Astrocyte (in vitro differentiated cells and primary cell): Measurements from ENCODE around the gene ABCA12. TPM values are rescaled to one million over a fixed set of nuclear protein-coding genes. Genes with fewer than 3 reads are reported as not detected.

Experiments used
- DNase-seq: peaks from one replicate; pipeline ENCODE4 v3.0.0-alpha.2; 2010; ENCODE audit warnings: low read depth
- FAIRE-seq: peaks from 2 replicates; lab custom pipeline; 2011; peaks lifted over from hg19 to GRCh38; lab: Jason Lieb, UNC
- H2AFZ ChIP-seq: 2 replicates; pipeline ENCODE4 v1.6.0; 2012; ENCODE audit warnings: low read depth, low read length, inconsistent platforms
- H3K27ac ChIP-seq: 2 replicates; pipeline ENCODE4 v1.5.1; 2011; ENCODE audit warnings: low read depth, low read length, inconsistent platforms
- H3K27me3 ChIP-seq: 2 replicates; pipeline ENCODE4 v1.6.0; 2011; ENCODE audit warnings: low read length, inconsistent platforms; ENCODE audit not compliant: insufficient read depth
- H3K36me3 ChIP-seq: 2 replicates; pipeline ENCODE4 v1.5.1; 2011; ENCODE audit warnings: low read length, inconsistent platforms; ENCODE audit not compliant: insufficient read depth
- H3K4me1 ChIP-seq: 2 replicates; pipeline ENCODE4 v1.5.1; 2011; ENCODE audit warnings: low read length, inconsistent platforms; ENCODE audit not compliant: insufficient read depth
- H3K4me2 ChIP-seq: 2 replicates; pipeline ENCODE4 v1.6.0; 2012; ENCODE audit warnings: low read length, inconsistent platforms
- H3K4me3 ChIP-seq: 2 replicates; pipeline ENCODE4 v1.5.1; 2011; ENCODE audit warnings: low read depth, mild to moderate bottlenecking, low read length, inconsistent platforms; ENCODE audit not compliant: insufficient read depth
- H3K79me2 ChIP-seq: 2 replicates; pipeline ENCODE4 v1.6.0; 2012; ENCODE audit warnings: mild to moderate bottlenecking, low read length, inconsistent platforms; ENCODE audit not compliant: insufficient read depth
- H3K9ac ChIP-seq: 2 replicates; pipeline ENCODE4 v1.6.0; 2012; ENCODE audit warnings: mild to moderate bottlenecking, low read length, inconsistent platforms
- H3K9me3 ChIP-seq: 2 replicates; pipeline ENCODE4 v1.5.1; 2012; ENCODE audit warnings: low read depth, mild to moderate bottlenecking, low read length, inconsistent platforms; ENCODE audit not compliant: insufficient read depth
- H4K20me1 ChIP-seq: 2 replicates; pipeline ENCODE4 v1.6.0; 2012; ENCODE audit warnings: low read length, inconsistent platforms; ENCODE audit not compliant: insufficient read depth
- H3K27ac Mint-ChIP-seq: one replicate; pipeline ENCODE4 v1.8.0; 2021; ENCODE audit warnings: mild to moderate bottlenecking, mixed read lengths; ENCODE audit not compliant: unreplicated experiment
- H3K27me3 Mint-ChIP-seq: one replicate; pipeline ENCODE4 v1.8.0; 2021; ENCODE audit warnings: low read depth, mixed read lengths; ENCODE audit not compliant: unreplicated experiment
- H3K36me3 Mint-ChIP-seq: one replicate; pipeline ENCODE4 v1.8.0; 2021; ENCODE audit warnings: low read depth, mixed read lengths; ENCODE audit not compliant: unreplicated experiment
- H3K4me1 Mint-ChIP-seq: one replicate; pipeline ENCODE4 v1.8.0; 2021; ENCODE audit warnings: low read depth, mixed read lengths; ENCODE audit not compliant: unreplicated experiment
- H3K4me3 Mint-ChIP-seq: one replicate; pipeline ENCODE4 v1.8.0; 2021; ENCODE audit warnings: mild to moderate bottlenecking, moderate library complexity, mixed read lengths; ENCODE audit not compliant: unreplicated experiment
- H3K9me3 Mint-ChIP-seq: one replicate; pipeline ENCODE4 v1.8.0; 2021; ENCODE audit warnings: mild to moderate bottlenecking, mixed read lengths; ENCODE audit not compliant: unreplicated experiment
- EZH2 ChIP-seq: IDR thresholded peaks from 2 replicates; pipeline ENCODE4 v1.6.1; 2012; ENCODE audit warnings: mild to moderate bottlenecking, low read length, inconsistent platforms; ENCODE audit not compliant: insufficient read depth
- total RNA-seq: library from RNA; stranded (reverse); gene quantifications from 2 replicates; pipeline ENCODE4 v1.2.1, GENCODE V29; 2021
- TF ChIP-seq, protein P1 (sequence below): IDR thresholded peaks from 2 replicates; pipeline ENCODE4 v1.5.1; 2011; ENCODE audit warnings: low read depth, mild to moderate bottlenecking, inconsistent platforms, low read length, moderate library complexity; ENCODE audit not compliant: insufficient read depth

ABCA12 gene
- total RNA-seq, 1 donor from 2014 or later = 4.4 TPM

DNA sequence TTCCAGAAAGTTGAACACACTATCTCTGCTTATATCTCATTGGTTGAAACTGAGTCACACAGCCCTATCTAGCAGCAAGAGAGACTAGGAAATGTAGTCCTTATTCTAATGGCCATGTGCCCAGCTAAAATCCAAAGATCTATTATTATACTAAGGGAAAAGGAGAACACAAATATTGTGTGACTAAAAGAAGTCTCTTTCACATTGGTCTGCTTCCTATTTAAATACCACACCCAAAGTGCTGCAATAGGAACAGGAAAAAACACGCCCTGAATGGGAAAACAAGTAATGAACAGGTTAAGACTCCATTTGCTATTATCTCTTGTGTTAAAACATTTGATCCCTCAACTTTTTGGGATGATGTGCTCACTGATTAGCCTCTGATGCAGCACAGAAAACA is 242.2 kb downstream of the ABCA12 start:
- H3K4me3 Mint-ChIP-seq = no peak overlapping the region
- no peak for DNase-seq
- no peaks in the 10 kb centered on the region for H3K4me1 Mint-ChIP-seq
- no peaks in the 10 kb centered on the region for H4K20me1 ChIP-seq
- H3K4me1 ChIP-seq = no peaks in the 10 kb centered on the region
- no peaks in the 10 kb centered on the region for H3K79me2 ChIP-seq
- no peak overlapping the region for H3K27ac Mint-ChIP-seq
- H3K27ac ChIP-seq = no peak overlapping the region
- FAIRE-seq = no peak
- no peak for TF ChIP-seq EZH2
- TF ChIP-seq, protein P1, sequence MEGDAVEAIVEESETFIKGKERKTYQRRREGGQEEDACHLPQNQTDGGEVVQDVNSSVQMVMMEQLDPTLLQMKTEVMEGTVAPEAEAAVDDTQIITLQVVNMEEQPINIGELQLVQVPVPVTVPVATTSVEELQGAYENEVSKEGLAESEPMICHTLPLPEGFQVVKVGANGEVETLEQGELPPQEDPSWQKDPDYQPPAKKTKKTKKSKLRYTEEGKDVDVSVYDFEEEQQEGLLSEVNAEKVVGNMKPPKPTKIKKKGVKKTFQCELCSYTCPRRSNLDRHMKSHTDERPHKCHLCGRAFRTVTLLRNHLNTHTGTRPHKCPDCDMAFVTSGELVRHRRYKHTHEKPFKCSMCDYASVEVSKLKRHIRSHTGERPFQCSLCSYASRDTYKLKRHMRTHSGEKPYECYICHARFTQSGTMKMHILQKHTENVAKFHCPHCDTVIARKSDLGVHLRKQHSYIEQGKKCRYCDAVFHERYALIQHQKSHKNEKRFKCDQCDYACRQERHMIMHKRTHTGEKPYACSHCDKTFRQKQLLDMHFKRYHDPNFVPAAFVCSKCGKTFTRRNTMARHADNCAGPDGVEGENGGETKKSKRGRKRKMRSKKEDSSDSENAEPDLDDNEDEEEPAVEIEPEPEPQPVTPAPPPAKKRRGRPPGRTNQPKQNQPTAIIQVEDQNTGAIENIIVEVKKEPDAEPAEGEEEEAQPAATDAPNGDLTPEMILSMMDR = no peak
- H3K9me3 ChIP-seq = no peaks in the 10 kb centered on the region
- H3K4me2 ChIP-seq = no peak overlapping the region
- no peaks in the 10 kb centered on the region for H3K27me3 ChIP-seq
- no peaks in the 10 kb centered on the region for H3K27me3 Mint-ChIP-seq
- H3K36me3 Mint-ChIP-seq = no peaks in the 10 kb centered on the region
- H3K4me3 ChIP-seq = no peak overlapping the region
- no peak overlapping the region for H3K9ac ChIP-seq
- no peak overlapping the region for H2AFZ ChIP-seq
- H3K36me3 ChIP-seq = no peaks in the 10 kb centered on the region
- no peaks in the 10 kb centered on the region for H3K9me3 Mint-ChIP-seq

DNA sequence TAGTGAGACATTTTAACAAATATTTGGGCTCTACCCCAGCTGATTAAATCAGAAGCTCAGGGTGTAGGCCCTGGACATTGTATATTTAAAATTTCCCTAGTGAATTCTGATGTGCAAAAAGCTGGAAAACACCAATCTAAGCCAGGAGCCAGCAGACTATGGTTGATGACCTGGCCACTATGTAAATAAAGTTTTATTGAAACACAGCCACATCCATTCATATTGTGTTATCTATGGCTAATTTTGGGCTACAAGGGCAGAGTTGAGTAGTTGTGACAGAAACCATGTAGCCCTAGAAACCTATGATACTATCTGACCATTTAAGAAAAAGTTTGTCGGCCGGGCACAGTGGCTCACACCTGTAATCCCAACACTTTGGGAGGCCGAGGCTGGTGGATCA is 243.0 kb downstream of the ABCA12 start:
- H3K9me3 Mint-ChIP-seq = no peaks in the 10 kb centered on the region
- Histone ChIP-seq H3K4me3 (no peak overlapping the region), H3K4me1 (no peaks in the 10 kb centered on the region), H3K27ac (no peak overlapping the region), H3K36me3 (no peaks in the 10 kb centered on the region), H4K20me1 (no peaks in the 10 kb centered on the region), H3K9ac (no peak overlapping the region), H3K9me3 (no peaks in the 10 kb centered on the region), H3K27me3 (no peaks in the 10 kb centered on the region), H2AFZ (no peak overlapping the region), H3K4me2 (no peak overlapping the region), H3K79me2 (no peaks in the 10 kb centered on the region)
- TF ChIP-seq, protein P1 = no peak
- no peak for TF ChIP-seq EZH2
- no peak overlapping the region for H3K4me3 Mint-ChIP-seq
- no peaks in the 10 kb centered on the region for H3K36me3 Mint-ChIP-seq
- FAIRE-seq (no peak), DNase-seq (no peak)
- H3K4me1 Mint-ChIP-seq = no peaks in the 10 kb centered on the region
- H3K27ac Mint-ChIP-seq = no peak overlapping the region
- H3K27me3 Mint-ChIP-seq = no peaks in the 10 kb centered on the region

GRCh38 chr2:214889301-214889700 is 249.1 kb downstream of the ABCA12 start:
- Mint-ChIP-seq H3K9me3 (no peaks in the 10 kb centered on the region), H3K27ac (no peak overlapping the region), H3K4me3 (no peak overlapping the region), H3K36me3 (no peaks in the 10 kb centered on the region), H3K27me3 (no peaks in the 10 kb centered on the region), H3K4me1 (no peaks in the 10 kb centered on the region)
- Histone ChIP-seq H2AFZ (no peak overlapping the region), H3K79me2 (no peaks in the 10 kb centered on the region), H4K20me1 (no peaks in the 10 kb centered on the region), H3K27ac (no peak overlapping the region), H3K9me3 (no peaks in the 10 kb centered on the region), H3K4me2 (no peak overlapping the region), H3K27me3 (no peaks in the 10 kb centered on the region), H3K4me3 (no peak overlapping the region), H3K9ac (no peak overlapping the region), H3K4me1 (no peaks in the 10 kb centered on the region), H3K36me3 (no peaks in the 10 kb centered on the region)
- FAIRE-seq (no peak), DNase-seq (no peak)
- TF ChIP-seq, protein P1 = no peak
- no peak for TF ChIP-seq EZH2
